Measurements from ENCODE around the gene USP38. TPM values are rescaled to one million over a fixed set of nuclear protein-coding genes. Genes with fewer than 3 reads are reported as not detected.
"Not testable (repeated sequence)": the region's sequence is repeated elsewhere in the genome, so short reads cannot be mapped to it uniquely, and the experiment has no call there.

The USP38 gene
- total RNA-seq, 1 experiment from 2014 or later: 22.3 TPM

GRCh38 chr4:143262838-143263237 is 78.1 kb downstream of the USP38 start:
- Histone ChIP-seq H3K36me3 (no peaks in the 10 kb centered on the region), H3K27me3 (no peaks in the 10 kb centered on the region), H3K4me1 (no peaks in the 10 kb centered on the region), H3K27ac (no peak overlapping the region), H3K9me3 (replicated peaks) (no peaks in the 10 kb centered on the region), H3K4me3 (no peak overlapping the region)
- no peak for DNase-seq

GRCh38 chr4:143267690-143268089 is 83.0 kb downstream of the USP38 start:
- H3K4me1 ChIP-seq; H3K27ac ChIP-seq; H3K36me3 ChIP-seq; DNase-seq; H3K27me3 ChIP-seq; H3K9me3 ChIP-seq (replicated peaks); H3K4me3 ChIP-seq: not testable (repeated sequence)

- DNase-seq: no peak
- Histone ChIP-seq H3K36me3 (no peaks in the 10 kb centered on the region), H3K9me3 (replicated peaks) (no peaks in the 10 kb centered on the region; the same call in 1 of the 2 replicates)
Observed at GRCh38 chr4:143270256-143270838, 85.6 kb downstream of the USP38 start.

More at GRCh38 chr4:143270256-143270838, 85.6 kb downstream of the USP38 start:
- no peak overlapping the region for H3K4me3 ChIP-seq
- H3K27me3 ChIP-seq: no peaks in the 10 kb centered on the region
- no peaks in the 10 kb centered on the region for H3K4me1 ChIP-seq
- H3K27ac ChIP-seq: no peak overlapping the region

Other genes starting within 250 kb of the USP38 start
- gene GAB1, start 152.0 kb downstream of the USP38 start, total RNA-seq (2014; rRNA removed; shearing (Covaris generic)): 14.0 and 15.1 TPM in 2 replicates

All from SJCRH30 (cell line).